ENCODE measurements around the gene CRLF2.
"Not testable (repeated sequence)": the region's sequence is repeated elsewhere in the genome, so short reads cannot be mapped to it uniquely, and the experiment has no call there.

Gene CRLF2

GRCh38 chrX:1231850-1232465 lies 19.5 kb upstream of the CRLF2 start:
- no peak overlapping the region for H3K9ac ChIP-seq (ENCODE audit: low read length)
- H3K4me3 ChIP-seq (ENCODE audit: insufficient read depth, low read length, poor library complexity, severe bottlenecking), result no peak overlapping the region
- H3K27ac ChIP-seq (ENCODE audit: low read depth, low read length), result no peak overlapping the region
- no peaks in the 10 kb centered on the region for H3K79me2 ChIP-seq (ENCODE audit: insufficient read depth, low read length)
- TF ChIP-seq CTCF (IDR thresholded peaks at IDR 0.05; ENCODE audit: insufficient read depth, low read length, poor library complexity, severe bottlenecking) (no peak), EZH2phosphoT487 (conservative IDR thresholded peaks at IDR 0.05; ENCODE audit: low read length) (no peak)
- H3K27me3 ChIP-seq (ENCODE audit: low read length), result no peaks in the 10 kb centered on the region
- no peaks in the 10 kb centered on the region for H3F3A ChIP-seq (ENCODE audit: insufficient read depth)
- no peaks in the 10 kb centered on the region for H3K9me2 ChIP-seq (replicated peaks; ENCODE audit: insufficient read depth, low read length)
- no peaks in the 10 kb centered on the region for H3K9me3 ChIP-seq (ENCODE audit: insufficient read depth, low read length)
- H3K36me3 ChIP-seq (ENCODE audit: low read length), result no peaks in the 10 kb centered on the region
- no peaks in the 10 kb centered on the region for H4K20me1 ChIP-seq (ENCODE audit: low read depth, low read length)
- H2AFZ ChIP-seq (ENCODE audit: low read depth, low read length, severe bottlenecking), result no peak overlapping the region
- H3K4me2 ChIP-seq (ENCODE audit: low read depth, low read length, poor library complexity, severe bottlenecking), result no peak overlapping the region

GRCh38 chrX:1228101-1228500 lies 15.7 kb upstream of the CRLF2 start:
- not testable (repeated sequence) for H2AFZ ChIP-seq (ENCODE audit: low read depth, low read length, severe bottlenecking); H3K9me3 ChIP-seq (ENCODE audit: insufficient read depth, low read length); H3K27me3 ChIP-seq (ENCODE audit: low read length); H3K9me2 ChIP-seq (replicated peaks; ENCODE audit: insufficient read depth, low read length); H3K79me2 ChIP-seq (ENCODE audit: insufficient read depth, low read length); H3K36me3 ChIP-seq (ENCODE audit: low read length); H3K9ac ChIP-seq (ENCODE audit: low read length); H3K4me2 ChIP-seq (ENCODE audit: low read depth, low read length, poor library complexity, severe bottlenecking); H3F3A ChIP-seq (ENCODE audit: insufficient read depth); H3K4me3 ChIP-seq (ENCODE audit: insufficient read depth, low read length, poor library complexity, severe bottlenecking); H3K27ac ChIP-seq (ENCODE audit: low read depth, low read length); H4K20me1 ChIP-seq (ENCODE audit: low read depth, low read length)

GRCh38 chrX:1226249-1226648 lies 13.8 kb upstream of the CRLF2 start:
- Histone ChIP-seq H3K36me3 (ENCODE audit: low read length) (no peaks in the 10 kb centered on the region), H2AFZ (ENCODE audit: low read depth, low read length, severe bottlenecking) (no peak overlapping the region), H3F3A (ENCODE audit: insufficient read depth) (no peaks in the 10 kb centered on the region), H3K79me2 (ENCODE audit: insufficient read depth, low read length) (no peaks in the 10 kb centered on the region), H3K9ac (ENCODE audit: low read length) (no peak overlapping the region), H4K20me1 (ENCODE audit: low read depth, low read length) (no peaks in the 10 kb centered on the region), H3K4me2 (ENCODE audit: low read depth, low read length, poor library complexity, severe bottlenecking) (no peak overlapping the region), H3K9me2 (replicated peaks; ENCODE audit: insufficient read depth, low read length) (no peaks in the 10 kb centered on the region), H3K27ac (ENCODE audit: low read depth, low read length) (no peak overlapping the region), H3K4me3 (ENCODE audit: insufficient read depth, low read length, poor library complexity, severe bottlenecking) (no peak overlapping the region), H3K27me3 (ENCODE audit: low read length) (no peaks in the 10 kb centered on the region), H3K9me3 (ENCODE audit: insufficient read depth, low read length) (no peaks in the 10 kb centered on the region)
- TF ChIP-seq EZH2phosphoT487 (conservative IDR thresholded peaks at IDR 0.05; ENCODE audit: low read length) (no peak), CTCF (IDR thresholded peaks at IDR 0.05; ENCODE audit: insufficient read depth, low read length, poor library complexity, severe bottlenecking) (no peak)

- no peaks in the 10 kb centered on the region for H3K36me3 ChIP-seq (ENCODE audit: low read length)
- H3K9ac ChIP-seq (ENCODE audit: low read length), result no peak overlapping the region
- no peak overlapping the region for H3K27ac ChIP-seq (ENCODE audit: low read depth, low read length)
- H2AFZ ChIP-seq (ENCODE audit: low read depth, low read length, severe bottlenecking), result no peak overlapping the region
- H3K4me2 ChIP-seq (ENCODE audit: low read depth, low read length, poor library complexity, severe bottlenecking), result no peak overlapping the region
- no peaks in the 10 kb centered on the region for H4K20me1 ChIP-seq (ENCODE audit: low read depth, low read length)
- TF ChIP-seq EZH2phosphoT487 (conservative IDR thresholded peaks at IDR 0.05; ENCODE audit: low read length) (no peak), CTCF (IDR thresholded peaks at IDR 0.05; ENCODE audit: insufficient read depth, low read length, poor library complexity, severe bottlenecking) (no peak)
- no peaks in the 10 kb centered on the region for H3K27me3 ChIP-seq (ENCODE audit: low read length)
- no peaks in the 10 kb centered on the region for H3K9me3 ChIP-seq (ENCODE audit: insufficient read depth, low read length)
- no peaks in the 10 kb centered on the region for H3F3A ChIP-seq (ENCODE audit: insufficient read depth)
- no peaks in the 10 kb centered on the region for H3K79me2 ChIP-seq (ENCODE audit: insufficient read depth, low read length)
- no peaks in the 10 kb centered on the region for H3K9me2 ChIP-seq (replicated peaks; ENCODE audit: insufficient read depth, low read length)
- no peak overlapping the region for H3K4me3 ChIP-seq (ENCODE audit: insufficient read depth, low read length, poor library complexity, severe bottlenecking)
Observed at GRCh38 chrX:1224954-1225353, 12.5 kb upstream of the CRLF2 start.

All from SU-DHL-6 (cell line).